Activated CD8-positive, alpha-beta memory T cell treated with anti-CD3 and anti-CD28 coated beads for 1 hour (primary cell): ENCODE results near the gene BRD3.
"Not testable (repeated sequence)": the region's sequence is repeated elsewhere in the genome, so short reads cannot be mapped to it uniquely, and the experiment has no call there.

Experiments
- DNase-seq, 2 donors: peaks; one replicate each; pipeline ENCODE4 v3.0.0-alpha.2; 2020; ENCODE audit warnings: low read depth in 1 of 2; ENCODE audit errors: extremely low read depth in 1 of 2

Gene BRD3

GRCh38 chr9:134067904-134068743 is at the start of gene BRD3:
BRD3 (minus strand) TSS chr9:134068026; CDS start chr9:134053477, 14,549 bp downstream.
- DNase-seq = peak; percentile 32 to 72

GRCh38 chr9:134112561-134112960 is 44.7 kb upstream of the BRD3 start:
- no peak for DNase-seq

- no peak for DNase-seq
Measured at GRCh38 chr9:134111064-134111463, 43.2 kb upstream of the BRD3 start.

- DNase-seq = no peak
Measured at GRCh38 chr9:134103391-134103998, 35.7 kb upstream of the BRD3 start.

GRCh38 chr9:134101623-134102149 is 33.9 kb upstream of the BRD3 start:
- DNase-seq = no peak

GRCh38 chr9:134101133-134101532 is 33.3 kb upstream of the BRD3 start:
- not testable (repeated sequence) for DNase-seq

- no peak for DNase-seq
Measured at GRCh38 chr9:134100040-134100439, 32.2 kb upstream of the BRD3 start.

- DNase-seq = peak; percentile 10 to 21
Measured at GRCh38 chr9:134099123-134099761, 31.4 kb upstream of the BRD3 start.

- DNase-seq = no peak
Measured at GRCh38 chr9:134089972-134090371, 22.1 kb upstream of the BRD3 start.

GRCh38 chr9:134088063-134088725 is 20.4 kb upstream of the BRD3 start:
- DNase-seq = no peak

GRCh38 chr9:134085674-134086073 is 17.8 kb upstream of the BRD3 start:
- no peak for DNase-seq

- DNase-seq = no peak
Measured at GRCh38 chr9:134083451-134083850, 15.6 kb upstream of the BRD3 start.

GRCh38 chr9:134076644-134077043 is 8.8 kb upstream of the BRD3 start:
- DNase-seq = no peak

GRCh38 chr9:134075689-134076088 is 7.9 kb upstream of the BRD3 start:
- DNase-seq = not testable (repeated sequence)

- DNase-seq = no peak
Measured at GRCh38 chr9:134073500-134073899, 5.7 kb upstream of the BRD3 start.

GRCh38 chr9:134072683-134073082 is 4.9 kb upstream of the BRD3 start:
- DNase-seq = not testable (repeated sequence)

GRCh38 chr9:134071149-134071548 is 3.3 kb upstream of the BRD3 start:
- DNase-seq = no peak

GRCh38 chr9:134069480-134070399 is 1.9 kb upstream of the BRD3 start:
- DNase-seq = no peak

- DNase-seq = no peak
Measured at GRCh38 chr9:134068744-134069479, 1.1 kb upstream of the BRD3 start.
